NCI-H1436 treated with DMSO at 0.1 percent for 48 hours (cell line): Measurements from ENCODE around the gene RPS6KA2.

Experiments used
- DNase-seq: peaks from one replicate; lab custom pipeline; 2025; lab: John Stamatoyannopoulos, UW

Gene RPS6KA2

GRCh38 chr6:166615059-166615770 lies 11.8 kb downstream of the RPS6KA2 start:
- DNase-seq = no peak

- no peak for DNase-seq
Observed at GRCh38 chr6:166614589-166614988, 12.5 kb downstream of the RPS6KA2 start.

GRCh38 chr6:166614171-166614583 lies 12.9 kb downstream of the RPS6KA2 start:
- no peak for DNase-seq

GRCh38 chr6:166613027-166613426 lies 14.0 kb downstream of the RPS6KA2 start:
- no peak for DNase-seq

GRCh38 chr6:166612471-166612881 lies 14.6 kb downstream of the RPS6KA2 start:
- no peak for DNase-seq

- DNase-seq = no peak
Observed at GRCh38 chr6:166611631-166612030, 15.4 kb downstream of the RPS6KA2 start.

- DNase-seq = no peak
Observed at GRCh38 chr6:166610069-166610468, 17.0 kb downstream of the RPS6KA2 start.

GRCh38 chr6:166608774-166609173 lies 18.3 kb downstream of the RPS6KA2 start:
- DNase-seq = no peak

GRCh38 chr6:166605752-166606151 lies 21.3 kb downstream of the RPS6KA2 start:
- no peak for DNase-seq

- no peak for DNase-seq
Observed at GRCh38 chr6:166604911-166605310, 22.1 kb downstream of the RPS6KA2 start.

GRCh38 chr6:166604328-166604727 lies 22.7 kb downstream of the RPS6KA2 start:
- no peak for DNase-seq

- no peak for DNase-seq
Observed at GRCh38 chr6:166603043-166603690, 23.9 kb downstream of the RPS6KA2 start.

- DNase-seq = no peak
Observed at GRCh38 chr6:166601956-166602355, 25.1 kb downstream of the RPS6KA2 start.

- DNase-seq = no peak
Observed at GRCh38 chr6:166600931-166601330, 26.1 kb downstream of the RPS6KA2 start.

GRCh38 chr6:166599205-166599604 lies 27.8 kb downstream of the RPS6KA2 start:
- no peak for DNase-seq

GRCh38 chr6:166598441-166599138 lies 28.5 kb downstream of the RPS6KA2 start:
- DNase-seq = no peak

- no peak for DNase-seq
Observed at GRCh38 chr6:166597711-166598440, 29.2 kb downstream of the RPS6KA2 start.

GRCh38 chr6:166596776-166597507 lies 30.1 kb downstream of the RPS6KA2 start:
- no peak for DNase-seq

GRCh38 chr6:166595949-166596348 lies 31.1 kb downstream of the RPS6KA2 start:
- no peak for DNase-seq

- no peak for DNase-seq
Observed at GRCh38 chr6:166595061-166595780, 31.8 kb downstream of the RPS6KA2 start.

GRCh38 chr6:166592821-166593220 lies 34.2 kb downstream of the RPS6KA2 start:
- DNase-seq = no peak
